NCI-H2107 (cell line): ENCODE measurements around the gene TRIM7.

Source experiments
- DNase-seq: peaks from one replicate; lab custom pipeline; 2025; lab: John Stamatoyannopoulos, UW

Gene TRIM7

GRCh38 chr5:181204826-181205760, at the start of gene TRIM7:
Gene TRIM7, minus strand, starts transcription at chr5:181205196. Its CDS starts 86 bp downstream, at chr5:181205110.
- no peak for DNase-seq

GRCh38 chr5:181248277-181248676, 43.3 kb upstream of the TRIM7 start:
- DNase-seq: no peak

GRCh38 chr5:181246276-181247049, 41.5 kb upstream of the TRIM7 start:
- no peak for DNase-seq

DNA sequence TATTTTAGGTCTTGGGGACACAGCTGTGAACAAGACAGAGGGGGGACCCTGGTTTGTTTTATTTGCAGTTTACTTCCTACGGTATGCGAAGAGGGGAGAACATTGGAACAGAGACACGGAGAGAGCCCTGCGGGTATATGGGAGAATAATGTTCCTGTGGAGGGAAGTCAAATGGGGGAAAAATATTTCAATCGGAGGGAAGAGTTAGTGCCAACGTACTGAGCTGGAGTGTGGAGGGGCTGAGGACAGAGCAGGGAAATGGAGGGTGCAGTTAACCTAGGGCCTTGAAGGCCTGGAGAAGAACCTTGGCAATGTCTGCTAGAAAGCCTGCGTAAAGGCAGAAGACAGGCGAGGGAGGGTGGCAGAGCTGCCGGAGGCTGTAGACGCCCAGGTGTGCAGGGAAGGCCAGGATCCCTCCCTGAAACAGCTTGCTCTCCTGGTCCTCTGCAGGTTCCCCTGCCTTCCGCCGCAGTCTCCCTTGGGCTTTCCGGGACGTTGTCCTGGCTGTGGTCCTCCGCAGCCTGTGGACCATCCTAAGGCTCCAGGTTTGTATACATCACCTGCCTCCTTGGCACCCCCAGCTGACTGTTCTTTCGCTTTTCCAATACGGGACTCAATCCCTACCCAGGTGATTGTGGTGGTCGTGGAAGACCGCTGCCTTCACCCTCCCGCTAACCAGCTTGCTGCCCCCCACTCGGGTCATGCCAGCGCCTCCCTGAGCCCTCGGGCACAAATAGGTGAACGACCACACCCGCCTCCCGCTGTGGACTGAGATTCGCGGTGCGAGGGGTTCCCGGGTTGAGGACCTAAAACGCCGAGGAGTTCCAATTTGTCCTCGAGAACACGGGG, 40.7 kb upstream of the TRIM7 start:
- DNase-seq: no peak

- DNase-seq: no peak
Measured at GRCh38 chr5:181243564-181244343, 38.8 kb upstream of the TRIM7 start, which contains the start of gene RACK1. Gene RACK1, minus strand, starts transcription at chr5:181243906. Its CDS starts 106 bp downstream, at chr5:181243800.

DNA sequence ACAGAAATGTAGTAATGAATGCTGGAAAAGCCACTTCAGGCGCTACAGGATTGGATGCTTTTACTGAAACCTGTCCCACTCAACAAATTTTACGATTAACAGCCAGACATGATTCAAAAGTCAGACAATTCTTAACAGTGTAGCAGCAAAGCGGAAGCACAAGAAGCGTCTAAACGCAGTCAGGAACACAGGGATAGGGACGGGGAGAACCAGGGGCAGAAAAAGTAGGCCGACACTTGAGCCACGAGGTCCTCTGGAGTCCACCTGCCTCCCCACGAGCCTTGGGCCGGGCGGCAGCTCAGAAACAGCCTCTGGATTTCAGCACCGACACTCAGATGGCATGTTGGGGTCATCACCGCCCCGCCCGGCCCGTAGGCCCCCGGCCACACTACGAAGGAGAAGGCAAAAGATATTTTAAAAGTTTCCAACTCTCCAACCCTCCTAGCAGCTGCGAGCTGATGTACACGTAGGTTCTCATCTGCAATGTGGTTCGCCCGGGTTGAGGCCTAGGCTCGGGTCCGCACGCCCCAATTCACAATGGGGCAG, 38.1 kb upstream of the TRIM7 start:
- no peak for DNase-seq

- DNase-seq: no peak
Measured at GRCh38 chr5:181242031-181242451, 37.0 kb upstream of the TRIM7 start.

GRCh38 chr5:181241393-181241975, 36.5 kb upstream of the TRIM7 start:
- no peak for DNase-seq

- no peak for DNase-seq
Measured at GRCh38 chr5:181239062-181239663, 34.2 kb upstream of the TRIM7 start.

DNA sequence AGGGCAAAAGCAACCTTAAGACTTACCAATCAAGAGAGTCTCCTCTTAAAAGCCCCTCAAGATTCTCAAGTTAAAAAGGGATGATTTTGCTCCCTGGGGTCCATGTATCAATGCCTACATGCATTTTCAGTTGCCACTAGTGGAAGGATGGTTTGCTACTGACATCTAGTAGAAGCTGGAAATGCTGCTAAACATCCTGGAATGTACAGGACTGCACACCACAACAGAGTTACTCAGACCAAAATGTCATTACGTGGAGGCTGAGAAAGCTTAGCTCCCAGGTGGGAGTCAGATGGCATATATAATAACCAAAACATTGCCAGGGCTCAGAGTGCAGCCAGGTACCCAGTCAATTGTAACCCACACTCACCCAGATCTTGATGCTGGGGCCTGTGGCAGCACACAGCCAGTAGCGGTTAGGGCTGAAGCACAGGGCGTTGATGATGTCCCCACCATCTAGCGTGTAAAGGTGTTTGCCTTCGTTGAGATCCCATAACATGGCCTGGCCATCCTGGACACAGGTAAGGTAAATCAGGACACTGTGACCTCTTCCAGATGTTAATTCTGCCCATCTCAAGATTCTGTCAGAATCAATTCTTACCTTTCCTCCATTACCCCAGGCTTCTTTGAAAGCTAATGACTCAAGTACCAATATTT, 32.9 kb upstream of the TRIM7 start:
- DNase-seq: no peak

DNA sequence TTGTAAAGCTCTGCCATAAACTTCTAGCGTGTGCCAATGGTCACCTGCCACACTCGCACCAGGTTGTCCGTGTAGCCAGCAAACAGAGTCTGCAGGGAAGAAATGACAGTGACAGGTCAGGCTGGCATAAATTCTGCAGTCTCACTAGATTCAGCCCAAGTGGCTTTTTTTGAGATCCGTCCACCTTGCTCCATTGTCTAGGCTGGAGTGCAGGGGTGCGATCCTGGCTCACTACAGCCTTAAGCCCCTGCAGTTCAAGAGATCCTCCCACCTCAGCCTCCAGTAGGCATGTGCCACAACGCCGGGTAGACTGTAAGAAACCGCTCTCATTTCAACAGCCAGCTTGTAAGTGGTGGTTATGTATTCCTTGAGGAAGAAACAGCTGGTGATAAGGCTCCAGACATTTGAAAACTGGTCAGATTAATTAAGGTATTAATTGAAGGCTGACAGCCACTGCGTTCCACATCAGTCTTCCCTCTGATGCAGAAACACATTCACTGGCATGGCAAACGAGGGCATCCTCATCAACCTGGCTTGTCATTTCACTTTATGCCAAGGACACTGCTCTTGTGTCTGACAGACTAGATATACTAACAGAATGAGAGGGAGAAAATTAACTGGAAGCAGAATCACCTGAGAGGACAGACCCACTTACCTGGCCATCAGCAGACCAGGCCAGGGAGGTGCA, 32.1 kb upstream of the TRIM7 start:
- no peak for DNase-seq

- no peak for DNase-seq
Measured at GRCh38 chr5:181236471-181236870, 31.5 kb upstream of the TRIM7 start.

- no peak for DNase-seq
Measured at GRCh38 chr5:181235689-181236366, 30.8 kb upstream of the TRIM7 start.

- DNase-seq: no peak
Measured at GRCh38 chr5:181235323-181235688, 30.3 kb upstream of the TRIM7 start.

DNA sequence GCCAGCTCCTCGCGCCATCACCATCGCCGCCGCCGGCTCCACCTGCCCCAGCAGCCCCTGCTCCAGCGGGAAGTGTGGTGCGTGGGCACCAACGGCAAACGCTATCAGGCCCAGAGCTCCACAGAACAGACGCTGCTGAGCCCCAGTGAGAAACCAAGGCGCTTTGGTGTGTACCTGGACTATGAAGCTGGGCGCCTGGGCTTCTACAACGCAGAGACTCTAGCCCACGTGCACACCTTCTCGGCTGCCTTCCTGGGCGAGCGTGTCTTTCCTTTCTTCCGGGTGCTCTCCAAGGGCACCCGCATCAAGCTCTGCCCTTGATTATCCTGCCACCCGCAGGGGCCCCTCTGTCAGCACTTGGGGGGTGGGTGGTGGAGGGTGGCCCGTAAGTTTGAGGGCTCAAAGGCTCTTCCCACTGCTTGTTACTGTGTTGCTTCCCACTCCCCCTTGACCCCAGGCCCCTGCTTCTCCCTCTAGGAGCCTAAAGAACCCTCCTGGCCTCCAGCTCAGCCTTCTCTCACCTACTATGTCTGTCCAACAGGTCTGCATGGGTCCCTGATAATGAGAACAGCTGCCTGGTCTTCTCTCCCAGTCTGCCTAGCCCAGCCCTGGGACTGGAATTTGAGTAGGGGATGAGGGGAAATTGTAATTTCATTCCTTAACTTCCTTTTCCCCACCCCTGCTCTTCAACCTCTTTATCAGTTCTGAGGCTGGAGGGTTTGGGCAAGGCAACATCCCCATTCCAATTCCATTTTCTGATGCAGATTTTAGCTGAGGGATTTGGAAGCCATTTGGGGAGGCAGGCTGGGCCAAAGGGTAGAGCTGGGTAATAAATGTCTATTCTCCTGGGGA, 29.7 kb upstream of the TRIM7 start:
- DNase-seq: no peak

DNA sequence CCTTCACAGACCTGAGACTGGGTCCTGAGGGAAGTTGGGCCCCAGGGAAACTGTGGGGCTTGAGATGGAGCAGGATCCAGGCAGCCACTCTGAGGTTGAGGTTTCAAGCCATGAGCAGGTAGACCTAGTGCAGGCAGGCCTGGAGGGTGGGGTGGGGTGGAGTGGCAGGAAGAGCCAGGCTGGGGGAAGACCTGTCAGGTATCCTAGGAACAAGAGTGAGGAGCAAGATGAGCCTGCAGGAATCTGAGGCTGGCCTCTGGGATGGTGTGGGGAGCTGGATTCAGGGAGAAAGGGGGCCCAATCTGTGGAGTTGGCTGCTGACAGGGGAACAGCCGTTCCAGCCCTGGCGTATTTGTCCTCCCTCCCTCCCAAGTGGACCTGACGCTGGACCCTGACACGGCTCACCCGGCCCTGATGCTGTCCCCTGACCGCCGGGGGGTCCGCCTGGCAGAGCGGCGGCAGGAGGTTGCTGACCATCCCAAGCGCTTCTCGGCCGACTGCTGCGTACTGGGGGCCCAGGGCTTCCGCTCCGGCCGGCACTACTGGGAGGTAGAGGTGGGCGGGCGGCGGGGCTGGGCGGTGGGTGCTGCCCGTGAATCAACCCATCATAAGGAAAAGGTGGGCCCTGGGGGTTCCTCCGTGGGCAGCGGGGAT, 28.9 kb upstream of the TRIM7 start:
- no peak for DNase-seq
